Lower leg skin (tissue), 4 donors: Measurements from ENCODE around the gene RAG2. TPM values are rescaled to one million over a fixed set of nuclear protein-coding genes. Genes with fewer than 3 reads are reported as not detected.

Experiments
- DNase-seq, 2 donors: peaks; one replicate each; pipeline ENCODE4 v3.0.0-alpha.2; 2019; ENCODE audit warnings: low spot score in 2 of 2
- H3K4me3 ChIP-seq: fragments of 200-600 bp; sonication (generic); 2 replicates; pipeline ENCODE4 v1.5.1; 2017; ENCODE audit warnings: mild to moderate bottlenecking, low read depth; ENCODE audit not compliant: poor library complexity, severe bottlenecking
- CTCF ChIP-seq, 3 donors: fragments of 450-650 bp; IDR thresholded peaks; one replicate each; pipeline ENCODE4 v1.5.1; 2016; ENCODE audit warnings: antibody characterized with exemption in 3 of 3, mild to moderate bottlenecking in 3 of 3, moderate library complexity in 2 of 3
- POLR2A ChIP-seq, 2 donors: fragments of 450-650 bp; IDR thresholded peaks; one replicate each; pipeline ENCODE4 v1.6.1; 2016 to 2017; ENCODE audit warnings: antibody characterized with exemption in 2 of 2, mild to moderate bottlenecking in 1 of 2, moderate library complexity in 1 of 2
- WGBS, 2 donors: methylation state at CpG; one replicate each; pipeline ENCODE4 v1.1.5; 2018; 5-methylcytosine and 5-hydroxymethylcytosine counted together
- intact Hi-C: fragments of 100-400 bp; cut with DNase I; formaldehyde crosslinking; loops from one replicate; pipeline ENCODE4 v1.15.0; 2023; ENCODE audit warnings: low total_unique reads
- total RNA-seq, 4 donors: library from RNA; depleted of rRNA; stranded (reverse); fragments of >200 nt; gene quantifications; one replicate each; pipeline ENCODE4 v1.1.0, GENCODE V29; 2016

RAG2 gene
- total RNA-seq, result not detected

GRCh38 chr11:36598051-36598450 is at the start of gene RAG2:
Gene RAG2 (minus strand): TSS chr11:36598236. CDS start chr11:36594168, 4,068 bp downstream.
- H3K4me3 ChIP-seq, result no peak within 1 kb of the TSS
- TF ChIP-seq CTCF (IDR thresholded peaks at IDR 0.05) (no peak), POLR2A (IDR thresholded peaks at IDR 0.05) (no peak)
- WGBS, 2 donors, result 74 to 84% methylated on average over 2 of the region's 2 CpGs
- no peak for DNase-seq
- intact Hi-C loops, result no loop called here

- WGBS, 2 donors, result 64 to 73% methylated on average over 2 of the region's 2 CpGs
- intact Hi-C loops, result no loop called here
- DNase-seq, result no peak
- no peak for TF ChIP-seq CTCF (IDR thresholded peaks at IDR 0.05)
- TF ChIP-seq POLR2A (IDR thresholded peaks at IDR 0.05), result no peak
- H3K4me3 ChIP-seq, result no peak overlapping the region
Measured at GRCh38 chr11:36638556-36638955, 40.5 kb upstream of the RAG2 start.

GRCh38 chr11:36635066-36635862 is 37.2 kb upstream of the RAG2 start:
- WGBS, 2 donors, result 88 to 90% methylated on average over 4 of the region's 4 CpGs
- no peak for DNase-seq
- H3K4me3 ChIP-seq, result no peak overlapping the region
- intact Hi-C loops, result no loop called here
- TF ChIP-seq POLR2A (IDR thresholded peaks at IDR 0.05) (no peak), CTCF (IDR thresholded peaks at IDR 0.05) (no peak)

GRCh38 chr11:36631774-36632173 is 33.7 kb upstream of the RAG2 start:
- H3K4me3 ChIP-seq, result no peak overlapping the region
- WGBS, 2 donors, result 83 to 94% methylated on average over 2 of the region's 2 CpGs
- DNase-seq, result no peak
- intact Hi-C loops, result no loop called here
- no peak for TF ChIP-seq POLR2A (IDR thresholded peaks at IDR 0.05)
- no peak for TF ChIP-seq CTCF (IDR thresholded peaks at IDR 0.05)

GRCh38 chr11:36628765-36629244 is 30.8 kb upstream of the RAG2 start:
- DNase-seq, result no peak
- intact Hi-C loops, result no loop called here
- no peak for TF ChIP-seq CTCF (IDR thresholded peaks at IDR 0.05)
- no peak for TF ChIP-seq POLR2A (IDR thresholded peaks at IDR 0.05)
- 68 to 70% methylated on average over 4 of the region's 4 CpGs for WGBS, 2 donors
- no peak overlapping the region for H3K4me3 ChIP-seq
